Retinal pigment epithelial cell (primary cell): Measurements from ENCODE around the gene TKTL1.
"Not testable (repeated sequence)": the region's sequence is repeated elsewhere in the genome, so short reads cannot be mapped to it uniquely, and the experiment has no call there.

Source experiments
- DNase-seq: peaks from one replicate; pipeline ENCODE4 v3.0.0-alpha.2; 2010; ENCODE audit warnings: low read depth
- H3K4me3 ChIP-seq: 2 replicates; pipeline ENCODE4 v1.5.1; 2011; ENCODE audit warnings: mild to moderate bottlenecking, low read length, control low read depth, moderate library complexity
- CTCF ChIP-seq: conservative IDR thresholded peaks from 2 replicates; pipeline ENCODE4 v1.5.1; 2011; ENCODE audit warnings: low read depth, low read length, control low read depth, inconsistent platforms

TKTL1 gene

GRCh38 chrX:154298312-154298711 lies 2.7 kb downstream of the TKTL1 start:
- H3K4me3 ChIP-seq, result no peak overlapping the region
- DNase-seq, result no peak
- no peak for TF ChIP-seq CTCF

GRCh38 chrX:154300816-154301215 lies 5.2 kb downstream of the TKTL1 start:
- no peak for DNase-seq
- no peak for TF ChIP-seq CTCF
- no peak overlapping the region for H3K4me3 ChIP-seq

DNA sequence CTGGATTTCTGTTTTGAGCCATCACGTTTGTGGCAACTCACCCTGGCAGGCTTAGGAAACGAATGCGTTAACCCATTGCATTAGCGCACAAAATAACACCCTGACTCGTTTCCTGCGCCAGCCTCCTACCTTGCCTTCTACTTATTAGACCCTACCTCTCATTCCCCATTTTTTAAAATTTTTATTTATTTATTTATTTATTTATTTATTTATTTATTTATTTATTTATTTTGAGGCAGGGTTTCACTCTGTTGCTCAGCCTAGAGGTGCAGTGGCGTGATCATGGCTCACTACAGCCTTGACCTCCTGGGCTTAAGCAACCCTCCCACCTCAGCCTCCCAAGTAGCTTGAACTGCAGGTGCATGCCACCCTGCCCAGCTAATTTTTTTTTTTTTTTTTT lies 7.4 kb downstream of the TKTL1 start:
- DNase-seq, H3K4me3 ChIP-seq: not testable (repeated sequence)

- no peak for TF ChIP-seq CTCF
- no peak for DNase-seq
- no peak overlapping the region for H3K4me3 ChIP-seq
Observed at GRCh38 chrX:154303476-154303875, 7.9 kb downstream of the TKTL1 start.

GRCh38 chrX:154304846-154305245 lies 9.3 kb downstream of the TKTL1 start:
- H3K4me3 ChIP-seq, result no peak overlapping the region
- no peak for DNase-seq
- no peak for TF ChIP-seq CTCF

DNA sequence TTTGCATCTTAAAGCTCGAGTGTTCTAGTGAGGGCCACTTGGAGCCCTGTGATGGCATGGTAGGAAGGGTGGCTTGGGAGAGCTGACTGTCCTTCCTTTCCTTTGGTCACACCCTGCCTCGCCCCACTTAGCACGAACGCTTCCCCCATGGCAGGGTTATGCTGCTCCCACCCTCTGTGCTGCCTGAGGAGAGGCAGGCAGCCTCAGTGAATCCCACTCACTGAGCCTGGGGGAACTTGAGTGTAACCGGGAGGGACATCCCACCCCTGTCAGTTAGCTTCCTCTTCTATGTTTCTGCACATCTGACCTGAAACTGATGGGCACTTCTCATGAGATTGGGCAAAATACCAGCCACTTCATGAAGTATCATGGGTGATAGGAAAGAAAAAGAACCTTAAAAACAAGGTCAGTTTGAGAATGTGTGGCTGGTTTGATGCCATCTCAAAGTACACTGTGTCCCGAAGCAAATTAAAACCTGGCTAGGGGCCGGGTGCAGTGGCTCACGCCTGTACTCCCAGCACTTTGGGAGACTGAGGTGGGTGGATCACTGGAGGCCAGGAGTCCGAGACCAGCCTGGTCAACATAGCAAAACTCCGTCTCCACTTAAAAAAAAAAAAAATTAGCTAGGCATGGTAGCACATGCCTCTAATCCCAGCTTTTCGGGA lies 10.1 kb downstream of the TKTL1 start:
- no peak for DNase-seq
- TF ChIP-seq CTCF, result no peak
- no peak overlapping the region for H3K4me3 ChIP-seq

DNA sequence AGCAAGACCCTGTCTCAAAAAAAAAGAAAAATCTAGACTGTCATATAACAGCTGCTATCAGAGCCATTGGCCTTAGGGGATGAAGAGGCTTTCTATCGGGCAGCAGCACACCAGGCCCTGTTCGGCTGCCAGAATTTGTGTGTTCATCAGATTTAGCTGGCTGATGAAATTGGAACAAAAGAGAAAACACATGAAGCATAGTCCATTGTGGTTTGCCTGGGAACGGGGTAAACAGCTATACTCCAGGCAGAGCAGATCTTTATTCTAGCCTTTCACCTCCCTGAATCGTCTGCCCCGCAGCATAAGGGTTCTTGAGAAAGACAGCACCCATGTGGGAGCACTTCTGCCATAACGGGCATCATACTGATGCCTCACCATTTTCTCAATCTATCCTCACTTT lies 11.6 kb downstream of the TKTL1 start:
- H3K4me3 ChIP-seq, result no peak overlapping the region
- no peak for TF ChIP-seq CTCF
- no peak for DNase-seq
